Stimulated activated CD4-positive, alpha-beta T cell treated with anti-CD3 and anti-CD28 coated beads, Interleukin-1b, Interleukin-23, amount 100 ng/mL, for 4 hours (primary cell): ENCODE measurements around the gene TNNC2.
"Not testable (repeated sequence)": the region's sequence is repeated elsewhere in the genome, so short reads cannot be mapped to it uniquely, and the experiment has no call there.

Experiments used
- DNase-seq, 2 donors: peaks; one replicate each; pipeline ENCODE4 v3.0.0-alpha.2; 2020; ENCODE audit warnings: low read depth in 2 of 2

Gene TNNC2

DNA sequence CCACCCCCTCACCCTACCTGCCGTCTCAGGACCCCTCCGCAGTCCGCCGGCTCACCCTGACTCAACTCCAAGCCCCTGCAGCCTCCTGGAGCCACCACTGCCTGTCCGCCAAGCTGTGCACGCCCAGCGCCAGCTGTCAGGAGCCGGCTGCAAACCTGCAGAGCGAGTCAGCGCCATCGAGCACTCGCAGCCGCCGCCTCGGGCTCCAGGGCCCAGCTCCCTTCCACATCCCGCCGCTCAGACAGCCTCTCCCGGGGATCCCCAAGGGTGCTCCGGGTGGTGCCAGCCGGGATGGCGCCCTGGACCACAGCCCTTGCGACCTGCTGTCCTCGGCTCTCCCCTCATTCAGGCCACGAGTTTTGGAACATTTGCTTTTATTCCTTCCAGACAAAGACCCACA is 4.3 kb downstream of the TNNC2 start:
- DNase-seq: no peak

- no peak for DNase-seq
Observed at GRCh38 chr20:45821947-45822346, 5.2 kb downstream of the TNNC2 start.

GRCh38 chr20:45819466-45819865 is 7.6 kb downstream of the TNNC2 start:
- no peak for DNase-seq

- DNase-seq: no peak
Observed at GRCh38 chr20:45818239-45818638, 8.9 kb downstream of the TNNC2 start.

DNA sequence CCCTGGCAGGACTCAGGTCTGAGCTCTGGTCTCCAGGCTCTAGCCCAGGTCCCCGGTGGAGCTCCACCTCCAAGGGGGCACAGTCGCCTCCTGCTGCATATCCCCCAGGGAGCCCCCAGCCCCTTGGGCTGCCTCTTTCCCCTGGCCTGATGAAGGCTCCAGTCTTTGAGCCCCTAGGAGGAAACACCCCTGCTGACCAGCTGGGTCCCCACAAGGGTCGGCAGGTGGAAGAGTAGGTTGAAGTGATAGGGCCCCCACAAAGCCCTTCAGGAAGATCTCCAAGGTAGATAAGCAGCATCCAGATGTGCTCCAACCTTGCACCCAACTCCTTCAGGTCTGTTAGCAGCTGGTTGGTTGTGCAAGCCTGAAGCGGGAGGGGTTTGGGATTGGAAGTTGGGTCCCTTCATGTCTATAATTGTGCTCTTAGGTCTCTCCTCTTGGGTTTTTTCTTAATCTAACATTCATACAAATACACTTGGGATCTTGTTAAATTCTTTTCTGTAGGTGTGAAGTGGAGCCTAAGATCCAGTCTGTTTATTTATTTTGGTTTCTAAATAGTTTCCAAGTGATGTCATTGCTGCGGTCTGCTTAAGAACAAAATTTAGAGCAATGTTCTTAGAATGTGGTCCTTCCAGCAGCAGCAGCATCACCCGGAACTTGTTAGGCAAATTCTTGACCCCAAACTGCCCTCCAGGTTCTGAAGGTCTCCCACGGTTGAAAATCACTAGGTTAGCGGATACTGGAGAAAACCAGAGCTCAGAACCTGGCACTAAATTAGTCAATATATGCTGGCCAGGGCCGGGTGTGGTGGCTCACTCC is 9.5 kb downstream of the TNNC2 start:
- no peak for DNase-seq

DNA sequence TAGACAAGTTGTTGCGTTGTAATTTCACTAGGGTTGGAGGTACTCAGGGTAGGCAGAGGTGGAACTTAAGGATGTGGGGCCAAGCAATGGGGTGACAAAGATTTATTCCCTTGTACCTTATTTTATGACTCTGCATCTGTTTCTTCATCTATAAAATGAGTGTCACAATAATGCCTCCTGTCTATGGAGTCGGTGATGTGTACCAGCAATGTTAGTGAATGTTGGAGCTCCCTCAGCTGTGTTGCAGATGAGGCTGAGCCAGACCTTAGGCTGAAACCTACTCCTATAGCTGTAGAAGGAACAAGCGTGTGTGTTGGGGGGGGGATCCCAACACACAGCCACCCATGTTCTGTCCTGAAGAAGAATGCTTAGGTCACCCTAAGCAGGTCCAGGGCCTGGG is 10.2 kb downstream of the TNNC2 start:
- DNase-seq: no peak

GRCh38 chr20:45814314-45814713 is 12.8 kb downstream of the TNNC2 start:
- no peak for DNase-seq

- DNase-seq: no peak
Observed at GRCh38 chr20:45813489-45813888, 13.6 kb downstream of the TNNC2 start.

GRCh38 chr20:45813006-45813340 is 14.1 kb downstream of the TNNC2 start:
- DNase-seq: no peak

DNA sequence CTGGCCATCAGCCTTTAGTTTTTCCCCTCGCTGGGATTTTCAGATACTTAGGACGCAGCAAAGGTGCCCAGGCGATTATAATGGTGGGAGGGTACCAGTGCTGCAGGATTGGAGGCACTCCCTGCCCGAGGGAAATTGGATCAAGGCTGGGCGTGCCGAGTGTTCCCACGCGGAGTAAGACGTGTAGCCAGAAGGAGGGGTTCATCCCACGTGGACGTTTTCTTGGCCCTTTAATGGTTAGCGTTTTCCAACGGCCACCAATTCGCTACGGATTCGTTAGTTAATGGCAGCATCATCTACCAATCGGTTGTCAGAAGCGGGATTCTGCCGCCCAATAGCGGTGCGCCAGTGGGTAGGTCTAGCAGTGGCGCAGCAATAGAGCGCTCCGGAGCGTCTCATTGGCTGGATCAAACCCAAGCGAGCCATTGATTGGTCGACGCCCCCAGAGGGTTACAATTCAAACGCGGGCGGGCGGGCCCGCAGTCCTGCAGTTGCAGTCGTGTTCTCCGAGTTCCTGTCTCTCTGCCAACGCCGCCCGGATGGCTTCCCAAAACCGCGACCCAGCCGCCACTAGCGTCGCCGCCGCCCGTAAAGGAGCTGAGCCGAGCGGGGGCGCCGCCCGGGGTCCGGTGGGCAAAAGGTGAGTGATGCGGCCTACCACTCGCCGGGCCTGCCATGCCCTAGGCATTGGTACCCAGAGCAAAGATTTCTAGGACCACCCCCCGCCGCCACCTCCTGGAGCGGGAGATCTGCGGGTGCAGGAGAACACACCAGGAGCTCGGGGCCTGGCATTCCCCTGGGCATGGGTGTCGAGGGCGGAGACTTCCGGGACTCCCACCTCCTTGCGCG is 14.7 kb downstream of the TNNC2 start, which contains the start of gene UBE2C:
Gene UBE2C (plus strand): TSS at position 488 of the 849 bp plus-strand sequence. CDS start 52 bp downstream, at position 540.
- DNase-seq: peak; percentile 82 to 87

GRCh38 chr20:45810191-45810970 is 16.7 kb downstream of the TNNC2 start:
- DNase-seq: no peak

DNA sequence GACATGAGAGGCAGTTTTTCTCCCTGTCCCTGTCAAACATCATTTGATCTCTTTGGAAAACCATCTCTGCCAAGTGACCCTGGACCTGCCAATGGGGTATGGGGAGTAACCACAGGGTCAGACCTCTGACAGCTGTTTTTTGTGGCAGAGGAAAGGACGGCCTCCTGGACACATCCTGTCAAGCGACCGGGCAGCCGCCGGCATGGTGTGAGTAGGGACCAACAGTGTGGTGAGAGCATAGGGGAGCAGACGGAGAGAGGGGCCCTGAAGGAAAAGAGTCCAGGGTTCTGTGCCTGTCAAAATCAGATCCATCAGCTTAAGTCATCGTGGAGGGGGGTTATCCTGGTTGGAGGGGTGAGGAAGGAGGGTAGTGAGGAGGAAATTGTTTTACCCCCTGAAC is 25.3 kb downstream of the TNNC2 start:
- no peak for DNase-seq

- peak; percentile 20 to 60 for DNase-seq
Observed at GRCh38 chr20:45798935-45799642, 28.0 kb downstream of the TNNC2 start.

DNA sequence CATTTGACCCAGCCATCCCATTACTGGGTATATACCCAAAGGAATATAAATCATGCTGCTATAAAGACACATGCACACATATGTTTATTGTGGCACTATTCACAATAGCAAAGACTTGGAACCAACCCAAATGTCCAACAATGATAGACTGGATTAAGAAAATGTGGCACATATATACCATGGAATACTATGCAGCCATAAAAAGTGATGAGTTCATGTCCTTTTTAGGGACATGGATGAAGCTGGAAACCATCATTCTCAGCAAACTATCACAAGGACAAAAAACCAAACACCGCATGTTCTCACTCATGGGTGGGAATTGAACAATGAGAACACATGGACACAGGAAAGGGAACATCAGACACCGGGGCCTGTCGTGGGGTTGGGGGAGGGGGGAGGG is 29.2 kb downstream of the TNNC2 start:
- not testable (repeated sequence) for DNase-seq

DNA sequence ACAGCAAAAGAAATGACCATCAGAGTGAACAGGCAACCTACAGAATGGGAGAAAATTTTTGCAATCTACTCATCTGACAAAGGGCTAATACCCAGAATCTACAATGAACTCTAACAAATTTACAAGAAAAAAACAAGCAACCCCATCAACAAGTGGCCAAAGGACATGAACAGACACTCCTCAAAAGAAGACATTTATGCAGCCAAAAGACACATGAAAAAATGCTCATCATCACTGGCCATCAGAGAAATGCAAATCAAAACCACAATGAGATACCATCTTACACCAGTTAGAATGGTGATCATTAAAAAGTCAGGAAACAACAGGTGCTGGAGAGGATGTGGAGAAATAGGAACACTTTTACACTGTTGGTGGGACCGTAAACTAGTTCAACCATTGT is 29.6 kb downstream of the TNNC2 start:
- DNase-seq: not testable (repeated sequence)

DNA sequence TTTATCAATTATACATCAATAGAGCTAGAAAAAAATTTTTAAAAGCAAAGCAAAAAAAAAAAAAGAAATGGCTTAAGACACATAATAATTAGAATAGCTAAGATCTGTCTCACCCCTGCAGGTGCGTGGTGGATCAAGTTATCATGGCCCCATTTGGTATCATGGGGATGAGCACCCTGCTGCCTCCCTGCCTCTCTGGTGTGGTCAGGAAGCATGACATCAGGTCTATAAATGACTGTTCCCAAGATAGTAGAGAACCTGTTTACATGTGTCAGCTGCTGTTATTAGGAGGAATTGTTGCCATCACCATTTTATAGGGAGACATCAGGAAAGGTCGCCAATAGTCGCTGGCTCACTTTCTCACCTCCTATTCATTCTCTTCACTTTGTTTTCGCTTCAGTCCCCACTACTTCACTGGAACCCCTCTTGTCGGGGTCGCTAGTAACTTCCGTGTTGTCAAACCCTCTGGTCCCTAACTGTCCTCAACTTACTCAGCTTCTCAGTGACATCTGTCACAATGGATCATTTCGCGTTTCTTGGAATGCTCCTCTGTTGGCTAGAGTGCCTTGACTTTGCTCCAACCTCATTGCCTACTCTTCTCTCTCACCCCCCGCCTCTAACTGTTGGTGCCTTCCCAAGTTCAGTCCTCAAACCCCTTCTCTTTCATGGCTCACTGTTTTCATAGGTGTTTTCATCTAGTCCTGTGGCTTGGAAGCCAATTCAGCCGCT is 30.6 kb downstream of the TNNC2 start:
- DNase-seq: no peak

DNA sequence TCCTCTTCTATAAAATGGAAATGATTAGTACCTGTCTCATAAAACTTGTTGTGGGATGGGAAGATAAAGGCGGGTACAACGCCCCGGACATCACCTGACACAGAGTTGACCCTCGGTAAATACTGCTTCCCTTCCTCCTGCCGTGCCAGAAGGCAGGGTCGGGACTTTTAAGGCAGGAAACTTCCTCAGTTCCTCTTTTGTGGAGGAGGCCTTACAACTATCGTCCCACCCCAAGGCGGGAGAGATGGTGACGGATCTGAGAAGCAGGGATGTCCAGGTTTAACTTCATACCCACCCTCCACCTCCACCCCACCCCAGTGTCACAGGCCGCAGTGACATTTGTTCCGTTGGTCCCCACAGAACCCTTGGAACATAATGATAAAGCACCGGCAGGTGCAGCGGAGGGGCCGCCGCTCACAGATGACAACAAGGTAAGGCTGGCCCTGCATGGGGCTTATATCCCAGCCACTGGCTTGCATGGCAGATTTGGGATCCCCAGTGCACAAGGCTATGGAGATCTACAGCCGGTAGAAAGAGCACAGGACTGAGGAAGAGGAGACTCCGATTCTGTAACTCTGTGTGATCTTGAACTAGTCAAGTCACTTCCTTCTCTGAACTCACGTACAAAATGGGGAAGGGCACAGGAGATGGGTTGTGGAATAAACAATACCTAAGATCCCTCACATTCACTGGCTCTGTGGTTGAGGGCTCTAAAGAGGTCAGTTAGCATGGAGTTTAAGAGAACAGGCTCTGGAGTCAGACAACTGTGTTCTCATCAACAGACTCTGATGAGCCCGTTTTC is 34.6 kb downstream of the TNNC2 start:
- DNase-seq: no peak

DNA sequence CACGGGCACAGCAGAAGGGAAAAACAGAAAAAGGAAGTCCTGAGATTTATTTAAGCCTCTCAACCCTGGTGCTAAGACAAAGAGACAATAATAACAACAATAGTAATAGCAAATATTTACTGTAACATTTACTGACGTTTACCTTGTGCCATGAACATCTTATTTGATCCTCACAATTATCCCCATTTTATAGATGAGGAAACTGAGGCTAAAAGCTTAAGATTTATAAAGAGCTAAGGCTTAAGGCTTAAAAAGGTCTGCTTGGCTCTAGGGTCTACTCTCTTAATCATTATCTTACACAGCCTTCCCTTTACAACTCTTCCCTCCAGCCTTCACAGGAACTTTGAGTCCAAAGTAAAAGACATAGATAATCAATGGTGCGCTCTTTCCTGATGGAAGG is 38.8 kb downstream of the TNNC2 start:
- DNase-seq: no peak

DNA sequence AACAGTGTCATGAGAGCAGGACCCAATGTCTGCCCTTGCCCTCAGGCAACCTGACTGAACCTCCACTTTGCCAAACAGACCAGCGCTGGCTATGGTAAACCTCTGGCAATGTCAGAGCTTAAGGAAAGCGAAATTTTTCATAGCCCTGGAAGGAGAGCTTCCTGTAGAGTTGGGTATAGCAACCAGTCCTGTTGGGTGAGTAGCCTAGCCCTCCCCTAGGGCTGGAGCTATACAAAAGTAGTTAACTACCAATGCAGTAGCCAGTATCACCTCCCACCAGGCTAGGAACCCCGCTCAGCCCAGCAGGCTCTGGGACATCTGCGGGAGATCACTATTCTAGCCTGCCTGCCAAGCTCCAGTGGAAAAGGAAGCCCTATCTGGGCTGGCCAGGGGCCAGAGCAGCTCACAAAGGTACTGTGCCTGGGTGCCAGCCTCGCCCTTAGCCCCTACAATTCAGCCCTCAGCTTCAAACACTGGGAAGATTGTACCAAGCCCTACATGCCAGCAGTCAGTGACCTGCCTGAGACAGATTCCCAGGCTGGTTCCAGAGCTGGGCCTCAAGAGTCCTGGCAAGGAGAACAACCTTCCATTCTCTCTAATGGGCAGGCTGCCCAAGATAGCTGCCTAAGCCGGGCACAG is 43.3 kb downstream of the TNNC2 start:
- DNase-seq: no peak

DNA sequence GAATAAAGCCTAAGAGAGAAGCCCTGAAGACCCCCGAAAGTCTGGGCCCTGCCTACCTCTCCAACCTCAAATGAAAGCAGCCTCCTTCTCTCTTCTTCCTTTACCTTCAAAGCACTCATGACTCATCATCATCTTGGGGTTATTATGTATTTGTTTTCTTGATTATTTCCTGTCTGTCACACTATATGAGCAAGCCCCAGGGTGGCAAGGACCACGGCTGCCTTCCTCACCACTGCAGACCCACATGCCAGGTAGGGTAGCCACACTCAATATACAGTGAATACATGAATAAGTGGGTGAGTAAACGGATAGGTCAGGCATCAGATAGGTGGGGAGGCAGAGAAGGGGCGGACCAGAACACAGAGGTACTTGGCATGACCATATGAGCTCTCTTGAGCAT is 44.2 kb downstream of the TNNC2 start:
- DNase-seq: no peak
